ENCODE data around the gene GMPR.
"Not testable (repeated sequence)": the region's sequence is repeated elsewhere in the genome, so short reads cannot be mapped to it uniquely, and the experiment has no call there.

The GMPR gene

GRCh38 chr6:16251706-16252105 is 13.3 kb downstream of the GMPR start:
- peak; percentile 20 for DNase-seq

- DNase-seq = no peak
Observed at GRCh38 chr6:16252686-16253299, 14.4 kb downstream of the GMPR start.

- DNase-seq = no peak
Observed at GRCh38 chr6:16253399-16254144, 15.2 kb downstream of the GMPR start.

GRCh38 chr6:16254535-16254934 is 16.1 kb downstream of the GMPR start:
- no peak for DNase-seq

- peak; percentile 51 for DNase-seq
Observed at GRCh38 chr6:16256781-16257180, 18.4 kb downstream of the GMPR start.

- DNase-seq = no peak
Observed at GRCh38 chr6:16257999-16258708, 19.8 kb downstream of the GMPR start.

GRCh38 chr6:16258709-16259075 is 20.3 kb downstream of the GMPR start:
- DNase-seq = no peak

GRCh38 chr6:16259604-16260003 is 21.2 kb downstream of the GMPR start:
- DNase-seq = not testable (repeated sequence)

- DNase-seq = not testable (repeated sequence)
Observed at GRCh38 chr6:16260602-16261001, 22.2 kb downstream of the GMPR start.

- not testable (repeated sequence) for DNase-seq
Observed at GRCh38 chr6:16262773-16263172, 24.4 kb downstream of the GMPR start.

- DNase-seq = not testable (repeated sequence)
Observed at GRCh38 chr6:16263464-16264099, 25.2 kb downstream of the GMPR start.

- no peak for DNase-seq
Observed at GRCh38 chr6:16264785-16265184, 26.4 kb downstream of the GMPR start.

GRCh38 chr6:16265351-16266341 is 27.3 kb downstream of the GMPR start:
- DNase-seq = no peak

- no peak for DNase-seq
Observed at GRCh38 chr6:16267428-16268263, 29.3 kb downstream of the GMPR start.

- DNase-seq = not testable (repeated sequence)
Observed at GRCh38 chr6:16269442-16270070, 31.2 kb downstream of the GMPR start.

- DNase-seq = no peak
Observed at GRCh38 chr6:16270178-16270794, 31.9 kb downstream of the GMPR start.

GRCh38 chr6:16271428-16271827 is 33.0 kb downstream of the GMPR start:
- DNase-seq = no peak

- DNase-seq = no peak
Observed at GRCh38 chr6:16272201-16272600, 33.8 kb downstream of the GMPR start.

GRCh38 chr6:16273256-16273655 is 34.9 kb downstream of the GMPR start:
- no peak for DNase-seq

- no peak for DNase-seq
Observed at GRCh38 chr6:16274483-16274882, 36.1 kb downstream of the GMPR start.
